ENCODE results near the gene TPCN2. TPM values are rescaled to one million over a fixed set of nuclear protein-coding genes. Genes with fewer than 3 reads are reported as not detected.

Gene TPCN2
- total RNA-seq, 1 donor from 2014 or later, result 31.4 TPM

DNA sequence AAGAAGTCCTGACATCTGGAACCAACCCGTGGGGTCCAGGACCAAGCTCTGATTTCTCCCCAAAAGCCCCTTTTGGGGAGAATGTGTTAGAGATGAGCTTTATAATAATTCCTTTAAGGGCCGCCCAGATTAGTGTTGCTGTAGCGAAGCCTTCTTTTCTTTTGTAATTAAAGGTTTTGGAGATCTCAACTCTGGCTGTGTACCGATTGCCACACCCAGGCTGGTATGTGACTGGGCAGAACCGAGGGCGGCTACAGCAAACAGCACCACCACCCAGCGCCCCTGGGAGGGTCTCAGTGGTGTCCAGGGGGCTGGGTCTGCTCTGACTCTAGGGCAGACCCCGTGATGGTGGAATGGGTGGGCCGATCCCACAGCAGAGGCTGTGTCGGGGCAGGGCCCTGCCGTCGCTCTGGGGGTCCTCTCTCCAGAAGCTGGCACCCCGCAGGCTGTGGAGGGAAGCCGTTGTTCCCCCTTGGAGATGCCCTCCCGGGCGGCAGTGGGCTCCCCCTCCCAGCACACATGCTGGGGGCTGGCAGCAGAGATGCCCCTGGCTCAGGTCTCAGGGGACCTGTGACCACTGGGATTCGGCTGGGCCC lies 31.0 kb downstream of the TPCN2 start:
- Mint-ChIP-seq H3K27me3 (ENCODE audit: unreplicated experiment) (no peaks in the 10 kb centered on the region), H3K36me3 (ENCODE audit: low read depth, unreplicated experiment) (peaks cover 28% of the 10 kb centered on the region), H3K4me1 (ENCODE audit: unreplicated experiment) (no peaks in the 10 kb centered on the region), H3K9me3 (ENCODE audit: unreplicated experiment) (no peaks in the 10 kb centered on the region), H3K27ac (ENCODE audit: unreplicated experiment) (no peak overlapping the region), H3K4me3 (ENCODE audit: unreplicated experiment) (no peak overlapping the region)
- TF ChIP-seq, protein P1, sequence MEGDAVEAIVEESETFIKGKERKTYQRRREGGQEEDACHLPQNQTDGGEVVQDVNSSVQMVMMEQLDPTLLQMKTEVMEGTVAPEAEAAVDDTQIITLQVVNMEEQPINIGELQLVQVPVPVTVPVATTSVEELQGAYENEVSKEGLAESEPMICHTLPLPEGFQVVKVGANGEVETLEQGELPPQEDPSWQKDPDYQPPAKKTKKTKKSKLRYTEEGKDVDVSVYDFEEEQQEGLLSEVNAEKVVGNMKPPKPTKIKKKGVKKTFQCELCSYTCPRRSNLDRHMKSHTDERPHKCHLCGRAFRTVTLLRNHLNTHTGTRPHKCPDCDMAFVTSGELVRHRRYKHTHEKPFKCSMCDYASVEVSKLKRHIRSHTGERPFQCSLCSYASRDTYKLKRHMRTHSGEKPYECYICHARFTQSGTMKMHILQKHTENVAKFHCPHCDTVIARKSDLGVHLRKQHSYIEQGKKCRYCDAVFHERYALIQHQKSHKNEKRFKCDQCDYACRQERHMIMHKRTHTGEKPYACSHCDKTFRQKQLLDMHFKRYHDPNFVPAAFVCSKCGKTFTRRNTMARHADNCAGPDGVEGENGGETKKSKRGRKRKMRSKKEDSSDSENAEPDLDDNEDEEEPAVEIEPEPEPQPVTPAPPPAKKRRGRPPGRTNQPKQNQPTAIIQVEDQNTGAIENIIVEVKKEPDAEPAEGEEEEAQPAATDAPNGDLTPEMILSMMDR (IDR thresholded peaks at IDR 0.05; ENCODE audit: unreplicated experiment), result no peak
- DNase-seq (ENCODE audit: low spot score), result no peak

DNA sequence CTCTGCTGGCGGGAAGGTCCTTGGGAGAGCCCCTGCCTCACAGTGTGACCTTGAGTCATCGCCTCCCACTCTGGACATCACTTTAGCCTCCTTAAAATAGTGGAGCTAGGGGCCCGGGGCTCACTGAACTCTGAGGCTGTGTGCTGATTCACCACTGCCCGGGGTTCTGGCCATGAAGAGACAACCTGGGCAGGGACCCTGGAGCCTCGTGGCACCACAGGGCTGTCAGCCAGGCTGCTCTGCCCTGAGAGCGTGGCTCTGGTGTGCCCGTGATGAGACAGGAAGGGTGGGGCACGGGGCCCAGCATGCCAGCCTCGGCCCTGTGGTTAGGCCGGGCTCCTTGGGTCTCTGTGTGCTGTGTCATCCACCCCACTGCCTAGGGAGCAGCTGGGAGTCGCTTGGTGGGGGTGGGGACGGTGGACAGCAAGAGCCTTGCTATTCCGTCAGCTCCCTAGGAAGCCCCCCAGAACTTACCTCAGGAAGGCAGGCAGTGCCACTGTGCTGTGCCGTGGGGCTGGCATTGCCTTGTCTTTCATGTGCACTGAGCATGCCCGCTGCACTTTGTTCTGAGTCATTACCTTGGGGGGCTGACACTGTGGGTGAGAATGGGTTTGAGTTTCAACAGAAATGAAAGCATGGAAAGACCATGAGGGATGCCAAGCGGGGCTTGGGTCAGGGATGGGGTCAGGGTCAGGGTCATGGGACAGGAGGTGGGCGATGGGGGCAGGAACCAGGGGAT lies 31.7 kb downstream of the TPCN2 start:
- DNase-seq (ENCODE audit: low spot score), result no peak
- no peak overlapping the region for H3K27ac Mint-ChIP-seq (ENCODE audit: unreplicated experiment)
- no peaks in the 10 kb centered on the region for H3K9me3 Mint-ChIP-seq (ENCODE audit: unreplicated experiment)
- H3K4me3 Mint-ChIP-seq (ENCODE audit: unreplicated experiment), result no peak overlapping the region
- TF ChIP-seq, protein P1 (IDR thresholded peaks at IDR 0.05; ENCODE audit: unreplicated experiment), result no peak
- H3K4me1 Mint-ChIP-seq (ENCODE audit: unreplicated experiment), result no peaks in the 10 kb centered on the region
- H3K27me3 Mint-ChIP-seq (ENCODE audit: unreplicated experiment), result no peaks in the 10 kb centered on the region
- peaks cover 25% of the 10 kb centered on the region for H3K36me3 Mint-ChIP-seq (ENCODE audit: low read depth, unreplicated experiment)

DNA sequence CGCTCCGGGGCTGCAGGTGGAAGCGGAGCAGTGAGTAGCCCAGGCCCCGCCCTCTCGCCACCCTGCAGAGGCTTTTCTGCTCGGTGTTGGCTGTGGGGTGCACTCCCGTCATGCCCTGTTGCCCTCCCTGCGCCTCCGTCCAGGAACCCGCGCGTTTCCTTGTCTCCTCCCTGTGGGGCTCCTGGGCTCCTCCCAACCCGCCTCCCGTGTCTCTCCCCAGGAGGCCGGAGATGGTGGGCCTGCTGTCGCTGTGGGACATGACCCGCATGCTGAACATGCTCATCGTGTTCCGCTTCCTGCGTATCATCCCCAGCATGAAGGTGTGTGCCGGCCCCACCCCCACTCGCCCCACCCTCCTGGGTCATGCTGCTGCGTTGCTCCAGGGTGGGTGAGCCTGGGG lies 32.4 kb downstream of the TPCN2 start:
- peaks cover 19% of the 10 kb centered on the region for H3K36me3 Mint-ChIP-seq (ENCODE audit: low read depth, unreplicated experiment)
- no peak for DNase-seq (ENCODE audit: low spot score)
- TF ChIP-seq, protein P1 (IDR thresholded peaks at IDR 0.05; ENCODE audit: unreplicated experiment), result no peak

DNA sequence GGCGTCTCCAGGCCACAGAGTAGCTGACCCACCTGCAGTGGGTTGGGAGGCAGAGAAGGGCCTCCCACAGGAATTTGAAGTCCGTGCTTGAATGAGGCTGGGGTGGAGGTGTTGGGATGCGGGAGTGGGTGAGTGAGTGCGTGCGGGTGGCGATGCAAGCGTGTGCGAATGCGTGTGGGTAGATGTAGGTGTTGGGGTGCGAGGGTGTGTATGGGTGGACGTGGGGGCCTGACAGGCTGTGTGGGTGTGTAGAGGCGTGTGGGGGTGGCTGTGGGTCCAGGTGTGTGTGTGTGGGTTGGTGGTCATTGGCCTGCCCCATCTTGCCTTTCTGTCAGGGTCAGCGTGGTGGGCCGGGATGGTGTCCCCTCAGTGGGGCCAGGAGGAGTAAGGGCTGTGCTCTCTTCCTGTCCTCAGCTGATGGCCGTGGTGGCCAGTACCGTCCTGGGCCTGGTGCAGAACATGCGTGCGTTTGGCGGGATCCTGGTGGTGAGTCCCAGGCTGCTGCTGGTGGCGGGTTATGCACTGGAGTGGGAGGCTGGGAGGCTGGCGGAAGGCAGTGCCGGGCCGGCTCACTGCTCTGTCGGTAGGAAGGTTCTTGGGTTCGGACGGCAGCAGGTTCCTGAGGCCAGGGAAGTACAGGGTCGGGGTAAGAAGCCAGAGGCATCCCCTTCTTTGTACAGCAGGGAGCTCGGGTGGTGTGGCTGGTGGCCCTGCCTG lies 35.0 kb downstream of the TPCN2 start:
- H3K4me1 Mint-ChIP-seq (ENCODE audit: unreplicated experiment), result no peaks in the 10 kb centered on the region
- no peak overlapping the region for H3K27ac Mint-ChIP-seq (ENCODE audit: unreplicated experiment)
- peaks cover 2% of the 10 kb centered on the region for H3K27me3 Mint-ChIP-seq (ENCODE audit: unreplicated experiment)
- peaks cover 13% of the 10 kb centered on the region for H3K36me3 Mint-ChIP-seq (ENCODE audit: low read depth, unreplicated experiment)
- no peak for DNase-seq (ENCODE audit: low spot score)
- TF ChIP-seq, protein P1 (IDR thresholded peaks at IDR 0.05; ENCODE audit: unreplicated experiment), result no peak
- no peak overlapping the region for H3K4me3 Mint-ChIP-seq (ENCODE audit: unreplicated experiment)
- no peaks in the 10 kb centered on the region for H3K9me3 Mint-ChIP-seq (ENCODE audit: unreplicated experiment)

More for the DNA sequence above, 32.4 kb downstream of the TPCN2 start:
- Mint-ChIP-seq H3K27me3 (ENCODE audit: unreplicated experiment) (no peaks in the 10 kb centered on the region), H3K4me1 (ENCODE audit: unreplicated experiment) (no peaks in the 10 kb centered on the region), H3K9me3 (ENCODE audit: unreplicated experiment) (no peaks in the 10 kb centered on the region), H3K27ac (ENCODE audit: unreplicated experiment) (no peak overlapping the region), H3K4me3 (ENCODE audit: unreplicated experiment) (no peak overlapping the region)
